Measurements from ENCODE around the gene C1orf210.

C1orf210 gene

DNA sequence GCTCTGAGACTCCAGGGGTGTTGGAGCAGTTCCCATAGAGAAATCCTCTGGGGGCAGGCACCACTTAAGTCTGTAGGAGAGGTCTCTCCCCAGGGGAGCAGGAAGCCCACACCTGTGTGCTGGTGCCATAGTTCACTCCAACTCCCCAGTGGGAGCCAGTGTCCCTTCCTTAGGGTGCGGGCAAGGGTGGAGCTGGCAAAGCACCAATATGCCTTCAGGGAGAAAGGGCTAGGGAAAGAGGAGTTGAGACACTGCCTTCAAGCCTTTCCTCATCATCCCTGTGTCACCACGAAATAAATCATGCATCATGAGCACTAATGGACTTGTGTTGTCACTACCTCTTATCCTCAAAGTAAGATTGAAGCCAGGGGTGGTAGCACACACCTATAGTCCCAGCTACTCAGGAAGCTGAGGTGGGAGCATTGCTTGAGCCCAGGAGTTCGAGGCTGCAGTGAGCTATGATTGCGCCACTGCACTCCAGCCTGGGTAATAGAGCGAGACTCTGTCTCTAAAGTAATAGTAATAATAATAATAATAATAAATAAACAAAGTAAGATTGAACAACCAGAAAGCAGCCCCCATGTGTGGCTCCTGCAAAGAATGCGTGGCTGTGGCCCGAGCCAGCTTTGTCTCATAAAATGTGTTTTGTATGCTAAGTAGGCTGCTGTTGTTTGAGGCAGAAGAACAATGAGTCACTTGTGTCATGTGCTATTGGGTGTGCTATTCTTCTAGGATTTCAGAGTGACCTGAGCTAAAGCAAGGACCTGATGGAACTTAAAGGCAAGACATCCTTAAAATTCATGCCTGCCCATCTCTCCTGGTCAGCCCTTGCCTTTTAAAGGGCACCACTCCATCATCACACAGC is 8.7 kb upstream of the C1orf210 start:
- TF ChIP-seq, protein P1, sequence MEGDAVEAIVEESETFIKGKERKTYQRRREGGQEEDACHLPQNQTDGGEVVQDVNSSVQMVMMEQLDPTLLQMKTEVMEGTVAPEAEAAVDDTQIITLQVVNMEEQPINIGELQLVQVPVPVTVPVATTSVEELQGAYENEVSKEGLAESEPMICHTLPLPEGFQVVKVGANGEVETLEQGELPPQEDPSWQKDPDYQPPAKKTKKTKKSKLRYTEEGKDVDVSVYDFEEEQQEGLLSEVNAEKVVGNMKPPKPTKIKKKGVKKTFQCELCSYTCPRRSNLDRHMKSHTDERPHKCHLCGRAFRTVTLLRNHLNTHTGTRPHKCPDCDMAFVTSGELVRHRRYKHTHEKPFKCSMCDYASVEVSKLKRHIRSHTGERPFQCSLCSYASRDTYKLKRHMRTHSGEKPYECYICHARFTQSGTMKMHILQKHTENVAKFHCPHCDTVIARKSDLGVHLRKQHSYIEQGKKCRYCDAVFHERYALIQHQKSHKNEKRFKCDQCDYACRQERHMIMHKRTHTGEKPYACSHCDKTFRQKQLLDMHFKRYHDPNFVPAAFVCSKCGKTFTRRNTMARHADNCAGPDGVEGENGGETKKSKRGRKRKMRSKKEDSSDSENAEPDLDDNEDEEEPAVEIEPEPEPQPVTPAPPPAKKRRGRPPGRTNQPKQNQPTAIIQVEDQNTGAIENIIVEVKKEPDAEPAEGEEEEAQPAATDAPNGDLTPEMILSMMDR (IDR thresholded peaks at IDR 0.05; ENCODE audit: low read length, missing control alignments) = no peak
- H3K4me3 ChIP-seq (replicated peaks; ENCODE audit: low read depth, low read length) = no peak overlapping the region
- peak; percentile 66 for DNase-seq (ENCODE audit: low read depth)

DNA sequence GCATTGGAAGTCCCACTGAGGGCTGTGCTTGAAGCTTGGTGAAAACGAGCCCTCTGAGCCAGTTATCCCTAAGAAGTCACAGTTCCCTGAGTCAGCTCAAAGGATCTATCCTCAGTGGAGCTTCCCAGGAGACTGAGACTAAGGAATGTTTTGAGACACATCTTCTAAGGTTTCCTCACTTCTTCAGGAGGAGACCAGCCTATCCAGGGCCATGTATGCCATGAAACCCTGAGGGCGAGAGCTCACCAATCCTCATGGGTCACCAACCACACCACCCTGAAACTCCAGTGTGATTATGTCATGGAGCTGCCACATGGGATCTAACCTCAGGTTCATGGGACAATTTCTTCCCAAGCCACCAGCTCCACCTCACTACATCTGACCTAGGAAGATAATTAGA is 7.8 kb upstream of the C1orf210 start:
- TF ChIP-seq, protein P1 (IDR thresholded peaks at IDR 0.05; ENCODE audit: low read length, missing control alignments) = no peak
- no peak for DNase-seq (ENCODE audit: low read depth)
- H3K4me3 ChIP-seq (replicated peaks; ENCODE audit: low read depth, low read length) = no peak overlapping the region

DNA sequence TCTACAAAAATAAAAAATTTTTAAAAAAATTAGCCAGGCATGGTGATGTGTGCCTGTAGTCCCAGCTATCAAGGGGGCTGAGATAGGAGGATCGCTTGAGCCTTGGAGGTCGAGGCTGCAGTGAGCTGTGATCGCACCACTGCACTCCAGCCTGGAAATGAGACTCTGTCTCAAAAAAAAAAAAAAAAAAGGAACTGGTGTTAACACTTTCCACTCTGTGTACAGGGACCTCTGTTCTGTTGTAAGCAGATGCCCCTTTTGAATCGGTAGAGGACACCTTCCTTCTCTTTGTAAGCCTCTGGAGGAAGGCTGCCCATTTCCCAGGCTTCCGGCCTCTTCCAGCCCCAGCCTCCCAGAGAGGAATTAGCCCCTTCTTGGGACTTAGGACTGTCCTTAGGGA is 7.3 kb upstream of the C1orf210 start:
- DNase-seq (ENCODE audit: low read depth) = no peak
- H3K4me3 ChIP-seq (replicated peaks; ENCODE audit: low read depth, low read length) = no peak overlapping the region
- TF ChIP-seq, protein P1 (IDR thresholded peaks at IDR 0.05; ENCODE audit: low read length, missing control alignments) = no peak

DNA sequence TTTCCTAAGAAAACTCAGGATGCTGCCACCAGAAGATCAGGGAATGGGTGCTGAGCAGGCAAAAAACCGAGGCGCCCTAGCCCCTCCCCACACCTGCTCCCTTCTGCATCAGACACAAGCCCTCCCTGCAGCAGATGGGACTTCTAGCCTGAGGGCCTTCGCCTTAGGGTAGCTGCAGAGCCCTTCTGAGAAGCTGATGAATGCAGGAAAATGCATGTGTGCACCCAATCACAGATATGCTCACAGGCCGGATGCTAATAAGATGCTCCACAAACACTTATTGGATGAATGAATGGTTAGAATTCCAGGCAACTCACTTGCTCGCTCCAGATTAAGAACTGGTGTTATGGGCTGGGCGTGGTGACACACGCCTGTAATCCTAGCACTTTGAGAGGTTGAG is 6.8 kb upstream of the C1orf210 start:
- no peak for DNase-seq (ENCODE audit: low read depth)
- TF ChIP-seq, protein P1 (IDR thresholded peaks at IDR 0.05; ENCODE audit: low read length, missing control alignments) = no peak
- no peak overlapping the region for H3K4me3 ChIP-seq (replicated peaks; ENCODE audit: low read depth, low read length)

DNA sequence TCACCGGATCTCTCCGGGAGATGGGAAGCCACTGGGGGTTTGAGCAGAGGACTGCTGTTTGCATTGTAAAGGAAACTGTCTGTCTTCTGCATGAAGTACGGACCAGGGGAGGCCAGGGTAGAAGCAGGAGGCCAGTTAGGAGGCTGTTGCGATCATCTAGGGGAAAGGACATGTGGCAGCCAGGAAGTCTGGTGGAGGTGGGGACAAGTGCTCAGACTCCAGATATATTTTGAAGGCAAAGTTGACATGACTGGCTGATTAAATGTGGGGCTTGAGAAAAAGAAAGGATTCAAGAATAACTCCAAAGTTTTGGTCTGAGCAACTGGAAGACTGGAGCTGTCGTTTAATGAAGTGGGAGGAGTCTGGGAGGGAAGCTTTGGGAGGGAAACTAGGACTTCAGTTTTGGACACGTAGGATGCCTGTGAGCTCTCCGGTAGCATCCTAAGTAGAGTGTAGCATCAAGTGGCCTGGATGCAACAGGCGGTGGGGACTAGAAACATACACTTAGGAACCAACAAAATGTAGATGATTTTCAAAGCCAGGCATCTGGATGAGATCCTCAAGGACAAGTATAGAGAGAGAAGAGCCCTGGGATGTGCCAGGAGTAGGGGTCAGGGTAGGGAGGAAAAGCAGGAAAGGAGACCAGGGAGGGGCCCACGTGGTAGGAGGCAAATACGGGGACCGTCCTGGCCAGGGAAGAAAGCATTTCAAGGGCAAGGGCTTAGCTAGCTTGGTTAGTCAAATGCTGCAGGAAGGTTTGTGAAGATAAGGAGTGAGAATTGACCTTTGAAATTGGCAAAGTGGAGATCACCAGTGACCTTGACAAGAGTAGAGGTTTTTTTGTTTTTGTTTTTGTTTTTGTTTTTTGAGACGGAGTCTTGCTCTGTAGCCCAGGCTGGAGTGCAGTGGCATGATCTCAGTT is 3.7 kb upstream of the C1orf210 start:
- TF ChIP-seq, protein P1 (IDR thresholded peaks at IDR 0.05; ENCODE audit: low read length, missing control alignments) = no peak
- no peak overlapping the region for H3K4me3 ChIP-seq (replicated peaks; ENCODE audit: low read depth, low read length)
- no peak for DNase-seq (ENCODE audit: low read depth)

- no peak for DNase-seq (ENCODE audit: low read depth)
- TF ChIP-seq, protein P1 (IDR thresholded peaks at IDR 0.05; ENCODE audit: low read length, missing control alignments) = no peak
- no peak overlapping the region for H3K4me3 ChIP-seq (replicated peaks; ENCODE audit: low read depth, low read length)
Observed at GRCh38 chr1:43288058-43288784, 2.8 kb upstream of the C1orf210 start.

Measured in fibroblast of pulmonary artery (primary cell).